Ectodermal cell (in vitro differentiated cells): Measurements from ENCODE around the gene ACR.

Source experiments
- H3K27ac ChIP-seq: 2 replicates; pipeline ENCODE4 v1.7.0; 2013; ENCODE audit warnings: mild to moderate bottlenecking, low read depth, low read length; ENCODE audit not compliant: insufficient read depth, poor library complexity, severe bottlenecking
- H3K27me3 ChIP-seq: 2 replicates; pipeline ENCODE4 v1.7.0; 2013; ENCODE audit warnings: mild to moderate bottlenecking, low read length; ENCODE audit not compliant: insufficient read depth, control insufficient read depth, poor library complexity, severe bottlenecking
- H3K36me3 ChIP-seq: one replicate; pipeline ENCODE4 v1.7.0; 2013; ENCODE audit warnings: low read length; ENCODE audit not compliant: control insufficient read depth, insufficient read depth
- H3K4me1 ChIP-seq: one replicate; pipeline ENCODE4 v1.7.0; 2013; ENCODE audit warnings: low read length; ENCODE audit not compliant: control insufficient read depth, insufficient read depth
- H3K4me3 ChIP-seq: 2 replicates; pipeline ENCODE4 v1.7.0; 2013; ENCODE audit warnings: low read depth, low read length, control low read depth; ENCODE audit not compliant: insufficient read depth
- H3K9me3 ChIP-seq: 2 replicates; pipeline ENCODE4 v1.7.0; 2013; ENCODE audit warnings: mild to moderate bottlenecking, low read length, moderate library complexity; ENCODE audit not compliant: control insufficient read depth
- WGBS, 2 experiments: methylation state at CpG; one replicate each; pipeline ENCODE4 v1.1.7; 2013; ENCODE audit warnings: missing lambda C conversion rate in 2 of 2; 5-methylcytosine and 5-hydroxymethylcytosine counted together

Gene ACR

DNA sequence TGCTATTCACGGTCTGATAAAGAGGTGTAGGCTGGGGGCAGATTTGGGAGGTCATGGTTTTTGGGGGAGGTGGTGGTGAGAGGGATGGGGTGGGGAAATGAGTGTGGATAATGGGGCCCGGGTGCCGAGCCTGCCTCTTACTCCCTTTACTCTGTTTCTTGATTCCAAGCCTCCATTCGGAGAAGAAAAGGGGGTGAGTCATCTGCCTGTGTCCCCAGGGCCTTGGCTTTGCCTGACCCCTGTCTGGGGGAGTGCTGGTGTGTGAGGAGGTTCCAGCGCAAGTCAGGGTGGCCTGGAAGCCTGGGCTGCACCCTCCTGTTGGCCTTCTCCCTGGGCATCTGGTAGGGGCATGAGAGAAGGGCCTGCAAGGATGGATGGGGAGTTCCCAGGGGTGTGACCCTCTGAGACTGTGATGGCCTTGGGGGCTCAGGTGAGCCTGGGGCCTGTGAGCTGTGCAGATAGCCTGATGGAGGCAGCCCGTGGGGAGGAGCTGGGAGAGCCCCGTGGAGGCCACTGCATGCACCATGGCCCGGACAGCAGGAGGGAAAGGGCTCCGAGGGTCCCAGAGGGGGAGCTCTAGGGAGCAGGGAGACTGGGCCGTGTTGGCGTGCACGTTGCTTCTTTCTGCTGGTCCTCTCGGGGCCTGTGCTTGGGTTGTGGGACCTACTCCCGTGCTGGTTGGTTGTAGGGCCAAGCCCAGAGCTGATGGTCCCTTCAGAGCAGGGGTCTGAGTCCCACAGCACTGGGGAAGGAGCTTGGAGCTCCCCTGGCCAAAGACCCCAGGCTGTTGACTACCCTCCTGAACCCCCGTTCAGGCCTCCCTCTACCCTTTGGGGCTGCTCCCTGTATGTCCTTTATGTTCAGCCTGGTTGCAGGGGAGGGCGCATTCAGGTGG, 26.3 kb upstream of the ACR start:
- Histone ChIP-seq H3K9me3 (no peaks in the 10 kb centered on the region), H3K4me1 (no peaks in the 10 kb centered on the region), H3K36me3 (no peaks in the 10 kb centered on the region), H3K27ac (no peak overlapping the region), H3K27me3 (no peaks in the 10 kb centered on the region), H3K4me3 (no peak overlapping the region)
- 92 to 93% methylated on average over 16 of the region's 16 CpGs for WGBS, 2 experiments

DNA sequence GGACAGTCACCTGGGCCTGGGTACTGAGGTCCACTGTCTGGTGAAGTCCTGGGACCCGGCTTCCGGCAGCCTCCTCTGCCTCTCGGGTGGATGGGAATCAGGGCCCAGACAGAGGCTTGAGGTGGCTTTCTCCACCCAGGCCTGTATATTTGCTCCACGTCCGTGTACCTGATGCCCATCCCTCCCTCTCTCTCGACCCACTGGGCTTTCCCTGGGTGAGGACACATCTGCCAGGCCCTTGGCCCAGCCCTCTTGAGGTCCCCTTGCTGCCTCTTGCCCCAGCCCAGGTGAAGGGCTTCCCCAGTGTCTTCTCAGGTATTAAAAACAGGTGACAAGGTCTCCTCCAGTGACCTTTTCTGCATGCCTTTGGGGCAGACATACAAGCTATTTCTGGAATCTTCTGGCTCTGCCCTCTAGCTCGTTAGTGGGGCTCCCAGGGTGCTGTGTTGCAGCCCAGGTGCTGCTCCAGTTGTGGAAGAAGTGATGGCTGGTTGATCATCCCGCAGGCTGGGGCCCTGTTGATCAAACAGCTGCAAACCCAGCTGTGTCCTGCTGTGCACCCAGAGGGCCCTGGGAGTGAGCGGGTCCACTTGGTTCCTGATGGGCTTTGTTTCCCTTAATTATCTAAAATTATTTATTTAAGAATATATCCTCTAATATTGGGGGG, 25.5 kb upstream of the ACR start:
- Histone ChIP-seq H3K4me1 (no peaks in the 10 kb centered on the region), H3K4me3 (no peak overlapping the region), H3K36me3 (no peaks in the 10 kb centered on the region), H3K27ac (no peak overlapping the region), H3K9me3 (no peaks in the 10 kb centered on the region), H3K27me3 (no peaks in the 10 kb centered on the region)
- 92 to 93% methylated on average over 8 of the region's 9 CpGs for WGBS, 2 experiments

DNA sequence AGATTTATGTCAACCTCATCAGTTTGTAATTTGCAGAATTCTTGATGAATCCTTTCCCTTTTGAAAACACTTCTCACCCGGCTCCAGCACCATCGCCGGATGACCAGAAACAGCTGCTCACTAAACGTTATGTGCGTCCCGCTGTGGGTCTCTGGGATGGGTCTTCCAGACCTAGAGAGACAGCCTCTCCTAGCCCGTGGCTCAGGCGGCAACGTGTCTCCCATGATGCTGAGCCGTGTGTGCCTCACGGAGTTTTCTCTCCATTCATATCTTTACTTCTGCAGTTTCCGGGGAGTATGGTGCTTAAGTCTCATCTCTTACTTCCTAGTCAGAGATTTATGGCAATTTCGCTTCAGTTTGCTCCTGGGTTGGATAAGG, 25.0 kb upstream of the ACR start:
- WGBS, 2 experiments, result 94 to 97% methylated on average over 12 to 13 of the region's 13 CpGs
- Histone ChIP-seq H3K27me3 (peaks cover 2% of the 10 kb centered on the region), H3K36me3 (no peaks in the 10 kb centered on the region), H3K4me3 (no peak overlapping the region), H3K9me3 (no peaks in the 10 kb centered on the region), H3K4me1 (no peaks in the 10 kb centered on the region), H3K27ac (no peak overlapping the region)

DNA sequence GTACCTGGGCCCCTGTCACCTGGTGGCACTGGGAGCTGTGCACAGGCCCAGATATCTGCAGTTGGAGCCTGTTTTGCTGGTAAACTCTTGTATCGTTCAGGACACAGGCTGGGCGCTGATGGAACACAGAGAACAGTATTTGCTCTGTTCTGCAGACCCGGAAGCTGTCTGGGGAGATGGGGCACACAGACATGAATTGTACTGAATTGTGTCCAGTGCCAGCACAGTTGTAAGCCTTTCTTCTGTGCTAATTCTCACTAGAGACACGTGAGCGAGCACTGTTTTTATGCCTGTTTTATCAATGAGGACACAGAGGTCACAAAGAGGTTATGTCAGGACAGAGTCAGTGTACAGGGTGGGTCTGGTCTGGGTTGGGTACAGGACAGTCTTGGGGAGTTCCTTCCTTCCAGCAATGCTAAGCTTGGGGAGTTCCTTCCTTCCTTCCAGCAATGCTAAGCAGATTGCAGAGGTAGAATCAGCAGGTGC, 24.4 kb upstream of the ACR start:
- 93 to 96% methylated on average over 5 of the region's 5 CpGs for WGBS, 2 experiments
- H3K4me3 ChIP-seq, result no peak overlapping the region
- no peaks in the 10 kb centered on the region for H3K9me3 ChIP-seq
- no peaks in the 10 kb centered on the region for H3K4me1 ChIP-seq
- peaks cover 8% of the 10 kb centered on the region for H3K27me3 ChIP-seq
- H3K36me3 ChIP-seq, result no peaks in the 10 kb centered on the region
- no peak overlapping the region for H3K27ac ChIP-seq

DNA sequence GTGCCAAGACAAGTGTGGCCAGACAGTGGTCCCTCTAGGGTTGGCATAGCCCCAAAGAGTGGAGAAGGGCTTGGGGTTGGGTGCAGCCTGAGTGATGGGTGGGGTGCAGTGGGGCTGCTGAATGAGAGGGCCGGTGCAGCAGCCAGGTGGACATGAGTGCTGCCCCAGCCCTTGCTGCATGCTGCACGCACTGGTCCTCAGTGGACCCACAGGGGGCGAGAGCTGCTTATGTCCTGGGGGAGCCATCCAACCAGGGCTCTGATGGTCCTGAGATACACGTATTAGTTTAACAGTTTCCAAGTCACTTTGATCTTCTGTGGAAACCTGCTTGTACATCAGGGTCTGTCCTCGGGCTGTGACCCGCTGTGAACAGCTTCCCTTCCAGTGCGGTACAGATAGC, 23.9 kb upstream of the ACR start:
- Histone ChIP-seq H3K4me3 (no peak overlapping the region), H3K27ac (no peak overlapping the region), H3K9me3 (no peaks in the 10 kb centered on the region), H3K4me1 (no peaks in the 10 kb centered on the region), H3K36me3 (no peaks in the 10 kb centered on the region), H3K27me3 (peaks cover 14% of the 10 kb centered on the region)
- 90 to 94% methylated on average over 7 of the region's 7 CpGs for WGBS, 2 experiments

DNA sequence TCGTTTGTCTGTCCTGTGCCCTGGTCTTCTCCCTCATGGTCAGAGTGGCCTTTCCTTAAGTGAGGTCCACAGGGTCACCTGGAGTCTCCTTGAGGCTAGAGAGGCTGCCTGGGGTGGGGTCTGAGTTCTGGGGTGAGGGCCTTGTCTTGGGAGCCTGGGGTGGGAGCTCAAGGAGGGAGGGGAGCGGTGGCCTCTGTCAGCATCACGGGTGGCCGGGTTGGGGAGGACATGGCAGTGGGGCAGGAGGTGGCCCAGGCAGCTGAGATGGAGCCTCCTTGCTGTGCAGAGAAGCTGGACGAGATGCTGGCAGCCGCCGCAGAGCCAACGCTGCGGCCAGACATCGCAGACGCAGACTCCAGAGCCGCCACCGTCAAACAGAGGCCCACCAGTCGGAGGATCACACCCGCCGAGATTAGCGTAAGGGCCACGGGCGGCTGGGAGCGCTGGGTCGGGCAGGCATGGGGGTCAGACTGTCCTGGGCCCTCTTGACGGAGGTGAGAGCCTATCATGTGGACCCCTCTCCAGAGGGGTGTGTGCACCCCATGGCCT, 23.3 kb upstream of the ACR start:
- Histone ChIP-seq H3K4me3 (no peak overlapping the region), H3K36me3 (no peaks in the 10 kb centered on the region), H3K4me1 (no peaks in the 10 kb centered on the region), H3K27ac (no peak overlapping the region), H3K27me3 (peaks cover 19% of the 10 kb centered on the region), H3K9me3 (no peaks in the 10 kb centered on the region)
- WGBS, 2 experiments, result 93 to 95% methylated on average over 22 of the region's 22 CpGs

DNA sequence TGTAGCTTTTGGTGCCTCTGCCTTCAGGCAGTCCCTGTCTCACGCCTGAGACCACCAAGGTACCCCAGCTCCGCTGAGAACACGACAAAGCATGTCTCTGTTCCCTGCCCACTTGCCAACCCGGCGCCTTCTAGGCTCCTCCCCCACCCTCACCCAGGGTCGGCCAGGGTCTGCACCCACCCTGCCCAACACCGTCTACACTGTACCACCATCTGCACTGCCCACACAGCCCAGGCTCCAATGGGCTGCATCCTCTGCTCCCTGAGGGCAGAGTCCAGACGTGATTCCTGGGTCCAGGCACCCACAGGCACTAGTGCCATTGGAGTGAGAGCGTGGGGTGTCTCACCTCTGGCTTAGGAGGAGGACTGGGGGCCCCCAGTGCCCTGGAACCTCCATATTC, 22.8 kb upstream of the ACR start:
- 89 to 93% methylated on average over 9 of the region's 9 CpGs for WGBS, 2 experiments
- peaks cover 25% of the 10 kb centered on the region for H3K27me3 ChIP-seq
- H3K36me3 ChIP-seq, result no peaks in the 10 kb centered on the region
- H3K4me1 ChIP-seq, result no peaks in the 10 kb centered on the region
- no peak overlapping the region for H3K4me3 ChIP-seq
- no peaks in the 10 kb centered on the region for H3K9me3 ChIP-seq
- H3K27ac ChIP-seq, result no peak overlapping the region

DNA sequence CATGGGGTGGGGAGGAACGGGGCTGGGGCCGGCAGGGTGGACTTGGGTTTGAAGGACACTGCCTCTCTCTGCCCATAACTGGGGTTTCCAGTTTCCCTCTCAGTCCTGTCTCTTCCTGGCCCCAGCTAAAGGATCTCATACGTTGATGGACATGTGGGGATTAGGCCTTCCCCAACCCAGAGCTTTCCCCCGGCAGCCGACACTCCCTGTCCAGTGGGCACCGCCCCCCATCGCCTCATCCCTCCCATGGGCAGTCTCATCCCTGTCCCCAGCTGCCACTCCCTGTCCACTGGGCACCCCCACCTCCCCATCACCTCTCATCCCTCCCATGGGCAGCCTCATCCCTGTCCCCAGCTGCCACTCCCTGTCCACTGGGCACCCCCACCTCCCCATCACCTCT, 22.2 kb upstream of the ACR start:
- WGBS, 2 experiments, result 91 to 94% methylated on average over 7 of the region's 7 CpGs
- no peaks in the 10 kb centered on the region for H3K9me3 ChIP-seq
- H3K4me1 ChIP-seq, result no peaks in the 10 kb centered on the region
- H3K36me3 ChIP-seq, result no peaks in the 10 kb centered on the region
- no peak overlapping the region for H3K27ac ChIP-seq
- no peak overlapping the region for H3K4me3 ChIP-seq
- H3K27me3 ChIP-seq, result peaks cover 30% of the 10 kb centered on the region

DNA sequence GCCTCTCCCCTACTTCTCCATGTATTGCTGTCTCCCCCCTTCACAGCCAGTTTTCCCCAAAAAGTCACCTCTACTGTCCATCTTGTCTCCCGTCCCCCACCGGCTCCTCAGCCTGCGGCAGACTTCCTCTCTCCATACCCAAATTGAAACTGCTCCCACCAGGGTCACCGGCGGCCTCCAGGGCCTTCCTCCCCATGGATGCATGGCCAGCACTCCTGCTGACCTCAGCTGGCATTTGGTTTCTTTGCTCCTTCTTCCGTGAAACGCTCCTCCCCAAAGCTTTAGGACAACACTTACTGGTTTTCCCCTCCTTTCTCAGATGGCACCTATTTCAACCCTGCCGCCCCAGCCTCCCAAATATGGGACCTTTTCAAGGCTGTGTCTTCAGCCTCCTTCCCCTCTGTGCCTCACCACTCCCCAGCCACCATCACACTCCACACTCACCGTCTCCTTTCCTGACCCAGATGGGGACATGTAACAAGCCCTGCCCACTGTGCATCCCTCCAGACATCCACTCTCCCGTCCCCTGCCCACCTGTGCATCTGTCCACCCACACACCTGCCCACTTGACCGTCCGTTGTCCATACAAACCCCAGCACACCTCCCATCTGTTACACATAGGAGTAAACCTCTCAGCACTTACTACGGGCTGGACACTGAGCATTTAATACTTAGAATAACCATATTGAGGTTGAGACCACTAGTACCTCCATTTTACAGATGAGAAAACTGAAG, 21.5 kb upstream of the ACR start:
- H3K4me1 ChIP-seq, result no peaks in the 10 kb centered on the region
- peaks cover 37% of the 10 kb centered on the region for H3K27me3 ChIP-seq
- no peak overlapping the region for H3K4me3 ChIP-seq
- H3K36me3 ChIP-seq, result no peaks in the 10 kb centered on the region
- no peak overlapping the region for H3K27ac ChIP-seq
- no peaks in the 10 kb centered on the region for H3K9me3 ChIP-seq
- 93 to 95% methylated on average over 13 of the region's 13 CpGs for WGBS, 2 experiments
